ENCODE results near the gene DNAJC12.

- TF ChIP-seq CTCF (IDR thresholded peaks at IDR 0.05 in 8 of 11, conservative IDR thresholded peaks at IDR 0.05 in 3 of 11) (no peak), POLR2AphosphoS5 (IDR thresholded peaks at IDR 0.05) (no peak), POLR2A (IDR thresholded peaks at IDR 0.05) (no peak)
Observed at GRCh38 chr10:67868132-67868531, 30.1 kb upstream of the DNAJC12 start.

Measured in spleen (tissue), 7 donors.